A673 (cell line): ENCODE data around the gene LCE1C. TPM values are rescaled to one million over a fixed set of nuclear protein-coding genes. Genes with fewer than 3 reads are reported as not detected.

Source experiments
- BruUV-seq: library from RNA; stranded (reverse); fragments of 400-500 nt; replicated peaks from 2 replicates; lab custom pipeline; 2021; lab: Mats Ljungman, UMichigan
- CTCF ChIA-PET: fragments of 300-600 bp; sonication (Branson Sonifier 250); formaldehyde crosslinking; loops from one replicate; lab custom pipeline; 2022; ENCODE audit warnings: antibody characterized with exemption; lab: Charles Lee
- POLR2A ChIA-PET: fragments of 300-600 bp; sonication (Branson Sonifier 250); formaldehyde crosslinking; loops from one replicate; lab custom pipeline; 2022; ENCODE audit warnings: antibody characterized with exemption; ENCODE audit not compliant: low non-redundant PET; lab: Charles Lee
- DNase-seq: peaks from one replicate; pipeline ENCODE4 v3.0.0-alpha.2; 2015; ENCODE audit warnings: low spot score
- H3K27ac ChIP-seq: fragments of 200-600 bp; sonication (generic); 2 replicates; pipeline ENCODE4 v1.5.1; 2016; ENCODE audit warnings: mixed run types, low read depth, mild to moderate bottlenecking, mixed read lengths, antibody characterized with exemption, low read length; ENCODE audit not compliant: poor library complexity, severe bottlenecking
- H3K27me3 ChIP-seq: fragments of 200-600 bp; sonication (generic); replicated peaks from 2 replicates; pipeline ENCODE4 v1.6.1; 2017; ENCODE audit warnings: mixed run types, low read depth, mild to moderate bottlenecking, mixed read lengths, antibody characterized with exemption, low read length; ENCODE audit not compliant: insufficient read depth, poor library complexity
- H3K36me3 ChIP-seq: fragments of 200-600 bp; sonication (generic); 2 replicates; pipeline ENCODE4 v1.6.1; 2016; ENCODE audit warnings: mixed run types, mild to moderate bottlenecking, mixed read lengths, antibody characterized with exemption, low read length; ENCODE audit not compliant: insufficient read depth, poor library complexity, severe bottlenecking
- H3K4me1 ChIP-seq: fragments of 200-600 bp; sonication (generic); 2 replicates; pipeline ENCODE4 v1.6.1; 2017; ENCODE audit warnings: mixed run types, mild to moderate bottlenecking, mixed read lengths, antibody characterized with exemption, low read length; ENCODE audit not compliant: insufficient read depth, poor library complexity, severe bottlenecking
- H3K4me3 ChIP-seq: fragments of 200-600 bp; sonication (generic); 2 replicates; pipeline ENCODE4 v1.5.1; 2016; ENCODE audit warnings: low read depth, mixed run types, mild to moderate bottlenecking, mixed read lengths, low read length; ENCODE audit not compliant: poor library complexity, severe bottlenecking
- H3K9me3 ChIP-seq: fragments of 200-600 bp; sonication (generic); 2 replicates; pipeline ENCODE4 v1.6.1; 2016; ENCODE audit warnings: mixed run types, low read depth, mild to moderate bottlenecking, mixed read lengths, antibody characterized with exemption, low read length; ENCODE audit not compliant: poor library complexity, severe bottlenecking
- EZH2 ChIP-seq: fragments of 200-600 bp; sonication (generic); IDR thresholded peaks from 2 replicates; pipeline ENCODE4 v1.6.1; 2017; ENCODE audit warnings: borderline replicate concordance, low read depth, mild to moderate bottlenecking, mixed read lengths, antibody characterized with exemption, low read length; ENCODE audit not compliant: poor library complexity, severe bottlenecking
- intact Hi-C: fragments of 100-400 bp; cut with micrococcal nuclease; formaldehyde crosslinking; loops from one replicate; pipeline ENCODE4 v1.10.0; 2022; ENCODE audit not compliant: unreplicated experiment
- total RNA-seq: library from RNA; stranded (reverse); gene quantifications from 2 replicates; pipeline ENCODE4 v1.2.3, GENCODE V29; 2021
- TF ChIP-seq, protein P1 (sequence below): fragments of 300-800, 200-600 bp; sonication (generic); conservative IDR thresholded peaks from 2 replicates; pipeline ENCODE4 v1.5.1; 2017; ENCODE audit warnings: low read depth, mild to moderate bottlenecking, antibody characterized with exemption, low read length, moderate library complexity, mixed read lengths

The LCE1C gene
- total RNA-seq, 1 experiment from 2014 or later: not detected

DNA sequence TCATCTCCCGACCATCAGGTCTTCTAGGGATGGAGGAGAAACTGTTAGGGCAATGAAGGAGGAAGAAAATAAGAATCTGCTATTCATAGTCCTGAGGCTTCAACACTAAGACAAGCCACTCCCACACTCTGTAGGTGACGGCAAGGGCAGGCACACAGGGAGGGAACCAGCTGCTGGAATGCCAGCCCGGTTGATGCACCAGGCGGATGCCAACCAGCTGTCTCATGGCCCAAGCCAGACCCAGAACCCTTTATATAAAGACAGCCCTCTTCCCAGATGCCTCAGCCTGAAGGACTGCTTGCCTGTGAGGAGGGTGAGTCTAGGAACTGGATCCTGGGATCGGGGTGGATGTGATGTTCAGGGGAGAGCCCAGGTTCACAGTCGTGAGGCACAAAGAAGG, 48.7 kb downstream of the LCE1C start, which contains the start of gene KPRP:
Gene KPRP, plus strand, starts transcription at position 279 of the 400 bp plus-strand sequence. CDS start 1,564 bp downstream, outside the sequence.
- Histone ChIP-seq H3K27ac (no peak within 1 kb of the TSS), H3K4me3 (no peak within 1 kb of the TSS), H3K9me3 (no peaks in the 10 kb centered on the region), H3K36me3 (no peaks in the 10 kb centered on the region), H3K27me3 (peaks cover 3% of the 10 kb centered on the region), H3K4me1 (no peaks in the 10 kb centered on the region)
- no TSS peak for BruUV-seq
- TF ChIP-seq, protein P1, sequence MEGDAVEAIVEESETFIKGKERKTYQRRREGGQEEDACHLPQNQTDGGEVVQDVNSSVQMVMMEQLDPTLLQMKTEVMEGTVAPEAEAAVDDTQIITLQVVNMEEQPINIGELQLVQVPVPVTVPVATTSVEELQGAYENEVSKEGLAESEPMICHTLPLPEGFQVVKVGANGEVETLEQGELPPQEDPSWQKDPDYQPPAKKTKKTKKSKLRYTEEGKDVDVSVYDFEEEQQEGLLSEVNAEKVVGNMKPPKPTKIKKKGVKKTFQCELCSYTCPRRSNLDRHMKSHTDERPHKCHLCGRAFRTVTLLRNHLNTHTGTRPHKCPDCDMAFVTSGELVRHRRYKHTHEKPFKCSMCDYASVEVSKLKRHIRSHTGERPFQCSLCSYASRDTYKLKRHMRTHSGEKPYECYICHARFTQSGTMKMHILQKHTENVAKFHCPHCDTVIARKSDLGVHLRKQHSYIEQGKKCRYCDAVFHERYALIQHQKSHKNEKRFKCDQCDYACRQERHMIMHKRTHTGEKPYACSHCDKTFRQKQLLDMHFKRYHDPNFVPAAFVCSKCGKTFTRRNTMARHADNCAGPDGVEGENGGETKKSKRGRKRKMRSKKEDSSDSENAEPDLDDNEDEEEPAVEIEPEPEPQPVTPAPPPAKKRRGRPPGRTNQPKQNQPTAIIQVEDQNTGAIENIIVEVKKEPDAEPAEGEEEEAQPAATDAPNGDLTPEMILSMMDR: no peak
- no peak for TF ChIP-seq EZH2
- ChIA-PET CTCF (no interaction called here), POLR2A (no interaction called here)
- intact Hi-C loops: no loop called here
- DNase-seq: no peak

DNA sequence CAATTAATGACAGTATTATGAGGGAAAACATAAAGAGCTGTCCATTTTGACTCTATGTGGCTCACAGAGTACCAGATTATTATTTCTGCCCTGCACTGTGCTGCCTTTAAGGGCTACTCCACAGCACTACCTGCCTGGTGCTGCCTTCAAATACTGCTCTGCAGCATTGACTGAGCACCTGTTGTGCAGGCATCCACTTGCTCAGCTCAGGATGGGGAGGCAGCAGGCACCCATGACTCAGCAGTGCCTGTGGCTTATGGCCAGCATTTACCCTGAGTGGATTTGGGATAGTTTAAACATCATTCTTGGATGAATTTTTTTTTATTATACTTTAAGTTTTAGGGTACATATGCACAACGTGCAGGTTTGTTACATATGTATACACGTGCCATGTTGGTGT, 49.6 kb downstream of the LCE1C start:
- H3K4me3 ChIP-seq: no peak overlapping the region
- H3K36me3 ChIP-seq: no peaks in the 10 kb centered on the region
- ChIA-PET POLR2A (no interaction called here), CTCF (no interaction called here)
- BruUV-seq: no TSS peak
- intact Hi-C loops: no loop called here
- H3K27ac ChIP-seq: no peak overlapping the region
- DNase-seq: no peak
- H3K27me3 ChIP-seq: peaks cover 3% of the 10 kb centered on the region
- no peaks in the 10 kb centered on the region for H3K4me1 ChIP-seq
- H3K9me3 ChIP-seq: no peaks in the 10 kb centered on the region
- TF ChIP-seq EZH2: no peak
- TF ChIP-seq, protein P1: no peak

Other genes starting within 250 kb of the LCE1C start
- not detected in 2 replicates for gene LCE3E, start 239.9 kb downstream of the LCE1C start, total RNA-seq
- gene LCE3D, start 226.1 kb downstream of the LCE1C start, total RNA-seq: not detected in 2 replicates
- not detected in 2 replicates for gene LCE3C, start 206.4 kb downstream of the LCE1C start, total RNA-seq
- not detected in 2 replicates for gene LCE3B, start 192.8 kb downstream of the LCE1C start, total RNA-seq
- gene LCE3A, start 183.5 kb downstream of the LCE1C start, total RNA-seq: not detected in 2 replicates
- gene LCE2D, start 143.3 kb downstream of the LCE1C start, total RNA-seq: not detected in 2 replicates
- not detected in 2 replicates for gene LCE2C, start 131.4 kb downstream of the LCE1C start, total RNA-seq
- gene LCE2B, start 120.5 kb downstream of the LCE1C start, total RNA-seq: not detected in 2 replicates
- gene LCE2A, start 108.3 kb downstream of the LCE1C start, total RNA-seq: not detected in 2 replicates
- gene LCE4A, start 98.5 kb downstream of the LCE1C start, total RNA-seq: not detected in 2 replicates
- gene KPRP, start 48.6 kb downstream of the LCE1C start, total RNA-seq: not detected in 2 replicates
- gene LCE1F, start 31.5 kb downstream of the LCE1C start, total RNA-seq: not detected in 2 replicates
- not detected in 2 replicates for gene LCE1E, start 20.4 kb downstream of the LCE1C start, total RNA-seq
- not detected in 2 replicates for gene LCE1D, start 9.9 kb downstream of the LCE1C start, total RNA-seq
- not detected in 2 replicates for gene LCE1B, start 5.3 kb upstream of the LCE1C start, total RNA-seq
- gene LCE1A, start 20.8 kb upstream of the LCE1C start, total RNA-seq: not detected in 2 replicates
- gene LCE6A, start 36.2 kb upstream of the LCE1C start, total RNA-seq: not detected in 2 replicates
- gene LCE7A, start 53.3 kb upstream of the LCE1C start, total RNA-seq: not detected in 2 replicates
- gene SMCP, start 71.7 kb upstream of the LCE1C start, total RNA-seq: not detected in 2 replicates
- gene IVL, start 101.9 kb upstream of the LCE1C start, total RNA-seq: not detected in 2 replicates
- gene SPRR5, start 140.6 kb upstream of the LCE1C start, total RNA-seq: not detected in 2 replicates
- gene SPRR4, start 164.0 kb upstream of the LCE1C start, total RNA-seq: not detected in 2 replicates
- not detected in 2 replicates for gene SPRR1A, start 177.4 kb upstream of the LCE1C start, total RNA-seq
- gene SPRR3, start 195.1 kb upstream of the LCE1C start, total RNA-seq: not detected in 2 replicates
- not detected in 2 replicates for gene SPRR1B, start 224.6 kb upstream of the LCE1C start, total RNA-seq
- 0.62 TPM in 1 of 2 replicates, not detected in the other for gene SPRR2D, start 234.5 kb upstream of the LCE1C start, total RNA-seq